ENCODE results near the gene CHMP1A. TPM values are rescaled to one million over a fixed set of nuclear protein-coding genes. Genes with fewer than 3 reads are reported as not detected.

CHMP1A gene
- 64.4 and 73.5 TPM in 2 replicates for total RNA-seq (2021; fragmentation: NEBNext Ultra II Directional; extraction: Animal tissue kit (Norgen Biotek cat#: 25700))
- polyA plus RNA-seq (2011; rRNA removed) = 75.8 and 100 TPM in 2 replicates
- 104 TPM for polyA plus RNA-seq (2011; cell fraction: cytosol; rRNA removed)
- 118 TPM for polyA plus RNA-seq (2011; cell fraction: nucleus; rRNA removed)
- polyA plus RNA-seq (2012, experiment 1 of 2) = 46.2 to 73.1 TPM (median 70.6 TPM) in 4 replicates
- 78.8 TPM for polyA plus RNA-seq (2012, experiment 2 of 2)
- 37.5 TPM for polyA plus RNA-seq (2013, experiment 1 of 2)
- polyA plus RNA-seq (2013, experiment 2 of 2) = 38.9 TPM
- polyA minus RNA-seq (2011; rRNA and poly(A)+ RNA removed) = 48.7 and 52.9 TPM in 2 replicates
- 59.7 TPM for polyA minus RNA-seq (2011; cell fraction: cytosol; rRNA and poly(A)+ RNA removed)
- polyA minus RNA-seq (2011; cell fraction: nucleus; rRNA and poly(A)+ RNA removed) = 30.2 TPM
- long read RNA-seq, experiment 1, transcript CHMP1A-206 (4 exons, 812 nt) = major isoform, 5 of 35 reads
- long read RNA-seq, experiment 1, transcript CHMP1A-204 (2 exons, 2,007 nt) = major isoform, 5 of 35 reads
- long read RNA-seq, experiment 1, partial matches to known transcripts = 8 of 35 reads
- long read RNA-seq, experiment 1, other reads (novel, unspliced or antisense) = 16 of 35 reads
- long read RNA-seq, experiment 2, transcript CHMP1A-202 (6 exons, 2,295 nt) = major isoform, 5 of 77 reads
- long read RNA-seq, experiment 2, partial matches to known transcripts = 0 of 77 reads
- long read RNA-seq, experiment 2, other reads (novel, unspliced or antisense) = 72 of 77 reads

GRCh38 chr16:89657442-89658220 lies at the start of gene CHMP1A, which contains the start of gene SPATA33:
CHMP1A (minus strand) TSS chr16:89657708; CDS start chr16:89657588, 120 bp downstream.
SPATA33 (plus strand) TSS chr16:89657836; CDS start chr16:89657912, 76 bp downstream.
- Histone ChIP-seq H2BK5ac (ENCODE audit: low read depth, low read length) (no peak within 1 kb of the TSS; the same call in 1 of the 2 replicates), H3K27me3 (replicated peaks in 1 of 4; ENCODE audit: control insufficient read depth in 3 of 4, extremely low read depth in 1 of 4, insufficient read depth in 3 of 4, low read length in 3 of 4) (no peaks in the 10 kb centered on the region), H4K8ac (ENCODE audit: extremely low read depth, insufficient read depth, low read length) (peak within 1 kb of the TSS; percentile 91), H3K4me1 (replicated peaks in 1 of 4; ENCODE audit: control insufficient read depth in 3 of 4, insufficient read depth in 4 of 4, low read length in 3 of 4) (peaks cover 0 to 8% (median 3%) of the 10 kb centered on the region in 4 experiments; a peak in 3 of 7 replicates), H3K56ac (replicated peaks; ENCODE audit: insufficient read length, low read depth, low read length) (peak within 1 kb of the TSS; percentile 78), H2AFZ (ENCODE audit: low read length) (no peak within 1 kb of the TSS; the same call in 1 of the 2 replicates), H3K9me3 (ENCODE audit: insufficient read depth in 2 of 2, low read depth in 1 of 2, low read length in 1 of 2) (no peaks in the 10 kb centered on the region), H2BK120ac (replicated peaks; ENCODE audit: low read depth, low read length) (no peak within 1 kb of the TSS), H3K14ac (ENCODE audit: insufficient read length) (no peak within 1 kb of the TSS), H2AK5ac (ENCODE audit: low read depth, low read length) (0 out of 2 replicates have a peak within 1 kb of the TSS, but pooled peaks have one; percentile 9), H4K91ac (replicated peaks; ENCODE audit: insufficient read length, low read length) (peak within 1 kb of the TSS; percentile 19), H2BK12ac (ENCODE audit: low read depth, low read length) (no peak within 1 kb of the TSS), H3K27ac (ENCODE audit: low read depth, low read length) (0 out of 2 replicates have a peak within 1 kb of the TSS, but pooled peaks have one; percentile 30), H3K4me3 (ENCODE audit: extremely low read depth in 1 of 4, insufficient read depth in 2 of 4, low read depth in 3 of 4, low read length in 4 of 4) (peak within 1 kb of the TSS; percentile 79 to 99 (median 87)), H3K79me1 (ENCODE audit: low read depth, low read length) (peaks cover 10% of the 10 kb centered on the region), H3K79me2 (ENCODE audit: control insufficient read depth in 1 of 2, insufficient read depth in 2 of 2, low read length in 2 of 2) (peaks cover 0 to 28% of the 10 kb centered on the region in 2 experiments; a peak in 2 of 4 replicates), H3K4ac (replicated peaks; ENCODE audit: insufficient read length, low read depth, low read length) (peak within 1 kb of the TSS; percentile 90), H2BK20ac (ENCODE audit: low read length) (no peak within 1 kb of the TSS), H3K18ac (ENCODE audit: extremely low read depth, low read length) (peak within 1 kb of the TSS; percentile 40; the same call in 1 of the 2 replicates), H3K9ac (replicated peaks in 1 of 4; ENCODE audit: extremely low read depth in 1 of 4, low read depth in 3 of 4, low read length in 3 of 4) (peak within 1 kb of the TSS; percentile 63 to 90 (median 74)), H3K23ac (ENCODE audit: insufficient read length) (no peak within 1 kb of the TSS), H4K5ac (ENCODE audit: insufficient read length, low read depth, low read length) (peak within 1 kb of the TSS; percentile 71), H4K20me1 (replicated peaks in 1 of 2; ENCODE audit: control insufficient read depth in 1 of 2, insufficient read depth in 2 of 2, low read length in 2 of 2) (peaks cover 4 to 5% of the 10 kb centered on the region in 2 experiments), H3K36me3 (ENCODE audit: control insufficient read depth in 2 of 4, insufficient read depth in 4 of 4, low read length in 3 of 4) (peaks cover 0 to 17% (median 9%) of the 10 kb centered on the region in 4 experiments; a peak in 6 of 8 replicates), H3K4me2 (ENCODE audit: insufficient read depth in 1 of 2, low read depth in 2 of 2, low read length in 2 of 2) (peak within 1 kb of the TSS; percentile 78 to 96), H2BK15ac (ENCODE audit: low read length) (no peak within 1 kb of the TSS), H3K23me2 (ENCODE audit: low read depth, low read length) (peaks cover 8% of the 10 kb centered on the region)
- POLR2A ChIA-PET (ENCODE audit: partially characterized antibody) = interaction anchor here (0.7 to 2.2 kb wide), 10 partner anchors 9 to 150 kb away, joined by 3 to 9 read pairs (median 5); partner anchors contain the start of genes CDK10 and SPG7
- DNase-seq (ENCODE audit: low read depth in 1 of 2, low spot score in 2 of 2) = peak; percentile 58 to 97
- FAIRE-seq = no peak
- WGBS, 2 experiments (ENCODE audit: extremely low coverage in 1 of 2, insufficient coverage in 1 of 2, insufficient read length in 1 of 2, insufficient replicate concordance in 2 of 2, low coverage in 1 of 2, low lambda C conversion rate in 2 of 2, missing lambda C conversion rate in 1 of 2) = 1% methylated on average over 43 of the region's 99 CpGs; no CpG with 5 or more reads in 1 of the 2 experiments
- CTCF ChIA-PET (ENCODE audit: partially characterized antibody) = interaction anchor here (0.6 to 1.1 kb wide), 4 partner anchors 10 to 92 kb away, joined by 3 to 4 read pairs (median 4); no protein-coding TSS in a partner anchor
- TF ChIP-seq MAX (IDR thresholded peaks at IDR 0.05) (peak; percentile 37), CHD2 (IDR thresholded peaks at IDR 0.05; ENCODE audit: low read length) (peak; percentile 93), PHF8 (conservative IDR thresholded peaks at IDR 0.05; ENCODE audit: low read depth, low read length) (peak; percentile 81), TBP (IDR thresholded peaks at IDR 0.05; ENCODE audit: low read depth, low read length) (no peak), SIN3A (conservative IDR thresholded peaks at IDR 0.05 in 1 of 2, IDR thresholded peaks at IDR 0.05 in 1 of 2; ENCODE audit: low read depth in 1 of 2, low read length in 2 of 2) (peak; percentile 26 to 95; a peak in 3 of 4 replicates), RBBP5 (IDR thresholded peaks at IDR 0.05; ENCODE audit: borderline replicate concordance, low read depth, low read length) (peak; percentile 97)

Measured in H1 (cell line).